Smooth muscle cell (in vitro differentiated cells): ENCODE data around the gene TCAIM. TPM values are rescaled to one million over a fixed set of nuclear protein-coding genes. Genes with fewer than 3 reads are reported as not detected.

Experiments used
- DNase-seq: peaks from one replicate; lab custom pipeline; 2025; ENCODE audit not compliant: unreplicated experiment; lab: John Stamatoyannopoulos, UW
- H2AFZ ChIP-seq: fragments of 200-600 bp; sonication (generic); 2 replicates; pipeline ENCODE4 v1.6.0; 2016; ENCODE audit warnings: antibody characterized with exemption, low read depth, mild to moderate bottlenecking
- H3F3A ChIP-seq: fragments of 200-600 bp; sonication (generic); 2 replicates; pipeline ENCODE4 v1.6.0; 2017; ENCODE audit warnings: antibody characterized with exemption, low read depth
- H3K27ac ChIP-seq: fragments of 200-600 bp; sonication (generic); 2 replicates; pipeline ENCODE4 v1.5.1; 2016; ENCODE audit warnings: low read depth, mild to moderate bottlenecking
- H3K27me3 ChIP-seq: fragments of 200-600 bp; sonication (generic); 2 replicates; pipeline ENCODE4 v1.6.1; 2016; ENCODE audit warnings: low read depth, mild to moderate bottlenecking
- H3K36me3 ChIP-seq: fragments of 200-600 bp; sonication (generic); 2 replicates; pipeline ENCODE4 v1.5.1; 2016; ENCODE audit warnings: low read depth
- H3K4me1 ChIP-seq: fragments of 200-600 bp; sonication (generic); 2 replicates; pipeline ENCODE4 v1.5.1; 2016; ENCODE audit warnings: low read depth
- H3K4me2 ChIP-seq: fragments of 200-600 bp; sonication (generic); 2 replicates; pipeline ENCODE4 v1.6.0; 2016; ENCODE audit warnings: mild to moderate bottlenecking
- H3K4me3 ChIP-seq: fragments of 200-600 bp; sonication (generic); 2 replicates; pipeline ENCODE4 v1.5.1; 2016; ENCODE audit warnings: mild to moderate bottlenecking
- H3K79me2 ChIP-seq: fragments of 200-600 bp; sonication (generic); 2 replicates; pipeline ENCODE4 v1.6.0; 2016; ENCODE audit warnings: low read depth, mild to moderate bottlenecking
- H3K9ac ChIP-seq: fragments of 200-600 bp; sonication (generic); 2 replicates; pipeline ENCODE4 v1.6.0; 2016; ENCODE audit warnings: low read depth
- H3K9me3 ChIP-seq: fragments of 200-600 bp; sonication (generic); replicated peaks from 2 replicates; pipeline ENCODE4 v1.5.1; 2016; ENCODE audit warnings: low read depth
- H4K20me1 ChIP-seq: fragments of 200-600 bp; sonication (generic); 2 replicates; pipeline ENCODE4 v1.6.0; 2016; ENCODE audit warnings: low read depth
- WGBS: methylation state at CpG from one replicate; pipeline ENCODE4 v1.1.7; 2016; ENCODE audit warnings: low lambda C conversion rate; 5-methylcytosine and 5-hydroxymethylcytosine counted together
- polyA plus RNA-seq: library from polyadenylated mRNA; unstranded; fragments of >200 nt; fragmentation: Nextera tagmentation; extraction: Ambion mirVana; gene quantifications from 2 replicates; pipeline ENCODE4 v1.2.1, GENCODE V29; 2016
- total RNA-seq: library from RNA; depleted of rRNA; stranded (reverse); fragments of >200 nt; gene quantifications from 2 replicates; pipeline ENCODE4 v1.2.3, GENCODE V29; 2014
- TF ChIP-seq, protein P1 (sequence below): fragments of 200-600 bp; sonication (generic); IDR thresholded peaks from 2 replicates; pipeline ENCODE4 v1.5.1; 2017; ENCODE audit warnings: borderline replicate concordance, mild to moderate bottlenecking, antibody characterized with exemption; ENCODE audit not compliant: insufficient read depth, poor library complexity, severe bottlenecking

TCAIM gene
- total and polyA plus RNA-seq, 2 experiments from 2014 or later, result 10.7 to 23.1 TPM

DNA sequence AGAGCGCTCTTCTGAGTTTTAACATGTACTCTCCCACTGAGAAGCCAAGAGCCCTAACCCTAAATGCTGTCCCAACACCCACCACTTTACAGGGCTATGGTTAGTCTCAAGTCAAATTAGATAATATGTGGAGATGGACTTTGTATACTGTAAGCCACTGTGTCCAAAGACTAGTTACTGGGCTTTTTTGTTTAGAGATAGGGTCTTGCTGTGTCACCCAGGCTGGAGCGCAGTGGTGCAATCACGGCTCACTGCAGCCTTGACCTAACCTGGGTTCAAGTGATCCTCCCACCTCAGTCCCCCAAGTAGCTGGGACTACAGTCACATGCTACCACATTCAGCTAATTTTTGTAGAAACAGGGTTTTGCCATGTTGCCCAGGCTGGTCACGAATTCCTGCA lies 115.7 kb downstream of the TCAIM start:
- Histone ChIP-seq H3K4me1 (no peaks in the 10 kb centered on the region), H3K9ac (no peak overlapping the region), H3K27me3 (no peaks in the 10 kb centered on the region), H3K36me3 (peaks cover 49% of the 10 kb centered on the region), H2AFZ (no peak overlapping the region), H3K9me3 (no peaks in the 10 kb centered on the region), H3K79me2 (peaks cover 41% of the 10 kb centered on the region), H3K27ac (no peak overlapping the region), H3K4me2 (no peak overlapping the region), H3K4me3 (no peak overlapping the region), H3F3A (no peaks in the 10 kb centered on the region), H4K20me1 (peaks cover 37% of the 10 kb centered on the region)
- TF ChIP-seq, protein P1, sequence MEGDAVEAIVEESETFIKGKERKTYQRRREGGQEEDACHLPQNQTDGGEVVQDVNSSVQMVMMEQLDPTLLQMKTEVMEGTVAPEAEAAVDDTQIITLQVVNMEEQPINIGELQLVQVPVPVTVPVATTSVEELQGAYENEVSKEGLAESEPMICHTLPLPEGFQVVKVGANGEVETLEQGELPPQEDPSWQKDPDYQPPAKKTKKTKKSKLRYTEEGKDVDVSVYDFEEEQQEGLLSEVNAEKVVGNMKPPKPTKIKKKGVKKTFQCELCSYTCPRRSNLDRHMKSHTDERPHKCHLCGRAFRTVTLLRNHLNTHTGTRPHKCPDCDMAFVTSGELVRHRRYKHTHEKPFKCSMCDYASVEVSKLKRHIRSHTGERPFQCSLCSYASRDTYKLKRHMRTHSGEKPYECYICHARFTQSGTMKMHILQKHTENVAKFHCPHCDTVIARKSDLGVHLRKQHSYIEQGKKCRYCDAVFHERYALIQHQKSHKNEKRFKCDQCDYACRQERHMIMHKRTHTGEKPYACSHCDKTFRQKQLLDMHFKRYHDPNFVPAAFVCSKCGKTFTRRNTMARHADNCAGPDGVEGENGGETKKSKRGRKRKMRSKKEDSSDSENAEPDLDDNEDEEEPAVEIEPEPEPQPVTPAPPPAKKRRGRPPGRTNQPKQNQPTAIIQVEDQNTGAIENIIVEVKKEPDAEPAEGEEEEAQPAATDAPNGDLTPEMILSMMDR, result no peak
- DNase-seq, result no peak
- 96% methylated on average over 4 of the region's 4 CpGs for WGBS

DNA sequence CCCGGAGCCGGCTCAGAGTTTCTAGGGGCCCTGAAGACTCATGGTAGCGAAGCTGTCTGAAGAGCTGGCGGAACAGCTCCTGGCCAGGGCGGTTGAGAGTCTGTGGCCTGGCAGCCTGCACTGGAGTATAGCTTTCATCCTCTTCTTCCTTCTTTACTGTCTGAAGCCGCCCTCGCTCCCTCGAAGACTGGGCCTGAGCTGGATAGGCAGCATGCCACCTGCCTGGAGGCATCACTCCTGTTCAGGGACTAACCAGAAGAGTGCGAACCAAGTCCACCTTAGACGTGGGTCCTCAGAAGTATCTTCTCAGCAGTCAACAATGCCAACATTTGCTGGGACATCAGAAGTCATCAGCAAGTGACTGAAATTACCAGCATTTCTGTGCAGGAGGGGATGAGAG lies 116.8 kb downstream of the TCAIM start:
- no peak overlapping the region for H3K27ac ChIP-seq
- H2AFZ ChIP-seq, result no peak overlapping the region
- H3K4me2 ChIP-seq, result no peak overlapping the region
- 97% methylated on average over 10 of the region's 10 CpGs for WGBS
- no peak overlapping the region for H3K4me3 ChIP-seq
- H3K27me3 ChIP-seq, result no peaks in the 10 kb centered on the region
- H3K79me2 ChIP-seq, result peaks cover 49% of the 10 kb centered on the region
- H3K9ac ChIP-seq, result no peak overlapping the region
- no peaks in the 10 kb centered on the region for H3K9me3 ChIP-seq
- no peaks in the 10 kb centered on the region for H3F3A ChIP-seq
- no peak for DNase-seq
- TF ChIP-seq, protein P1, result no peak
- peaks cover 38% of the 10 kb centered on the region for H4K20me1 ChIP-seq
- H3K4me1 ChIP-seq, result no peaks in the 10 kb centered on the region
- peaks cover 44% of the 10 kb centered on the region for H3K36me3 ChIP-seq

Other genes starting within 250 kb of the TCAIM start
- not detected in 2 replicates for gene TOPAZ1, start 96.9 kb upstream of the TCAIM start, total RNA-seq
- gene TOPAZ1, start 96.9 kb upstream of the TCAIM start, polyA plus RNA-seq, result not detected in 2 replicates
- gene ZNF445, start 138.9 kb downstream of the TCAIM start, total RNA-seq, result 8.5 and 10.7 TPM in 2 replicates
- 4.7 and 6.1 TPM in 2 replicates for gene ZNF445, start 138.9 kb downstream of the TCAIM start, polyA plus RNA-seq
- gene ZKSCAN7, start 216.4 kb downstream of the TCAIM start, total RNA-seq, result 5.6 and 10.6 TPM in 2 replicates
- 3.7 and 4.6 TPM in 2 replicates for gene ZKSCAN7, start 216.4 kb downstream of the TCAIM start, polyA plus RNA-seq
- gene ZNF660, start 246.2 kb downstream of the TCAIM start, total RNA-seq, result 5.1 and 5.4 TPM in 2 replicates
- 1.8 and 2.0 TPM in 2 replicates for gene ZNF660, start 246.2 kb downstream of the TCAIM start, polyA plus RNA-seq